Mucosa of descending colon (tissue), 3 donors: ENCODE results near the gene PDE1C. TPM values are rescaled to one million over a fixed set of nuclear protein-coding genes. Genes with fewer than 3 reads are reported as not detected.
A peak's percentile ranks its signal among the peaks of the same experiment; 100 is the strongest.

Experiments
- ATAC-seq: fragments of 200-7000 bp; cut with Tn5 transposase; one replicate; pipeline ENCODE4 v1.9.1; 2020; ENCODE audit warnings: mild to moderate bottlenecking, moderate library complexity
- DNase-seq, 3 donors: peaks; one replicate each; pipeline ENCODE4 v3.0.0-alpha.2; 2020
- H3K36me3 ChIP-seq: fragments of 200-600 bp; one replicate; pipeline ENCODE4 v1.8.0; 2021; ENCODE audit warnings: low read depth, mild to moderate bottlenecking
- H3K4me1 ChIP-seq: fragments of 200-600 bp; one replicate; pipeline ENCODE4 v1.8.0; 2021; ENCODE audit warnings: low read depth, mild to moderate bottlenecking
- H3K4me3 ChIP-seq: fragments of 200-600 bp; one replicate; pipeline ENCODE4 v1.8.0; 2021; ENCODE audit warnings: mild to moderate bottlenecking
- H3K9me3 ChIP-seq: fragments of 200-600 bp; one replicate; pipeline ENCODE4 v1.8.0; 2021; ENCODE audit warnings: mild to moderate bottlenecking
- intact Hi-C, 2 donors: fragments of 100-400 bp; cut with DNase I in 1 of 2; cut with micrococcal nuclease in 1 of 2; formaldehyde crosslinking; loops; one replicate each; pipeline versions ENCODE4 v1.11.0 to v1.11.1; 2022; cut with DNase I, micrococcal nuclease
- total RNA-seq, 3 donors: library from RNA; stranded (reverse); fragmentation: NEBNext Ultra II Directional in 2 of 3; extraction: Animal tissue kit (Norgen Biotek cat#: 25700) in 2 of 3; gene quantifications; one replicate each; pipeline versions ENCODE4 v1.2.1 to v1.2.4, GENCODE V29; 2021 to 2023
- TF ChIP-seq, protein P1 (sequence below): fragments of 200-600 bp; IDR thresholded peaks from one replicate; pipeline ENCODE4 v1.8.0; 2022; ENCODE audit warnings: antibody characterized with exemption, mild to moderate bottlenecking
- donor health status: DM: no; HTN: no; CAD: no; lungs with moderate emphysema.
- donor health status: DM: no; HTN: no; CAD: no.
- donor health status: DM: no; HTN: yes; CAD: no.

PDE1C gene
- total RNA-seq, 3 donors from 2014 or later: 2.5 to 4.8 (median 2.5) TPM

DNA sequence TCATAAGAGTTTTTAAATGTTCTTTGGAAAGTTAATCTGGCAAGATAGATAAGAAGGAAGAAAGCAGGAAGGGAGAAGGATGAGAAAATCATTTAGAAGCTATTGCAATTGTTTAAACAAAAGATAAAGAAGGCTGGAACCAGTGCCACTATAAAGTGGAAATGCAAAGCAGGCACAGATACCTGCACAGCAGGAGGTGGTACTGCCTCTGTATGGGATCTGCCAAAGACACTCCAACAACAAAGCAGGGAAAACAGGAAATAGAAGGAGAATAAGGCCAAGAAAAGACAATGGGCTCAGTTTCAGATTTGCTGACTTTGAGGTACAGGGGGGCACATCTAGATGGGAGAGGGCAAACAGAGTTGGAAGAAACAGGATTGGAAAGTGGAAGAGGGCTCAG is 244.6 kb downstream of the PDE1C start:
- DNase-seq (no peak), ATAC-seq (no peak)
- Histone ChIP-seq H3K4me1 (no peaks in the 10 kb centered on the region), H3K9me3 (no peaks in the 10 kb centered on the region), H3K36me3 (no peaks in the 10 kb centered on the region), H3K4me3 (no peak overlapping the region)
- intact Hi-C loops: no loop called here
- TF ChIP-seq, protein P1, sequence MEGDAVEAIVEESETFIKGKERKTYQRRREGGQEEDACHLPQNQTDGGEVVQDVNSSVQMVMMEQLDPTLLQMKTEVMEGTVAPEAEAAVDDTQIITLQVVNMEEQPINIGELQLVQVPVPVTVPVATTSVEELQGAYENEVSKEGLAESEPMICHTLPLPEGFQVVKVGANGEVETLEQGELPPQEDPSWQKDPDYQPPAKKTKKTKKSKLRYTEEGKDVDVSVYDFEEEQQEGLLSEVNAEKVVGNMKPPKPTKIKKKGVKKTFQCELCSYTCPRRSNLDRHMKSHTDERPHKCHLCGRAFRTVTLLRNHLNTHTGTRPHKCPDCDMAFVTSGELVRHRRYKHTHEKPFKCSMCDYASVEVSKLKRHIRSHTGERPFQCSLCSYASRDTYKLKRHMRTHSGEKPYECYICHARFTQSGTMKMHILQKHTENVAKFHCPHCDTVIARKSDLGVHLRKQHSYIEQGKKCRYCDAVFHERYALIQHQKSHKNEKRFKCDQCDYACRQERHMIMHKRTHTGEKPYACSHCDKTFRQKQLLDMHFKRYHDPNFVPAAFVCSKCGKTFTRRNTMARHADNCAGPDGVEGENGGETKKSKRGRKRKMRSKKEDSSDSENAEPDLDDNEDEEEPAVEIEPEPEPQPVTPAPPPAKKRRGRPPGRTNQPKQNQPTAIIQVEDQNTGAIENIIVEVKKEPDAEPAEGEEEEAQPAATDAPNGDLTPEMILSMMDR: no peak

DNA sequence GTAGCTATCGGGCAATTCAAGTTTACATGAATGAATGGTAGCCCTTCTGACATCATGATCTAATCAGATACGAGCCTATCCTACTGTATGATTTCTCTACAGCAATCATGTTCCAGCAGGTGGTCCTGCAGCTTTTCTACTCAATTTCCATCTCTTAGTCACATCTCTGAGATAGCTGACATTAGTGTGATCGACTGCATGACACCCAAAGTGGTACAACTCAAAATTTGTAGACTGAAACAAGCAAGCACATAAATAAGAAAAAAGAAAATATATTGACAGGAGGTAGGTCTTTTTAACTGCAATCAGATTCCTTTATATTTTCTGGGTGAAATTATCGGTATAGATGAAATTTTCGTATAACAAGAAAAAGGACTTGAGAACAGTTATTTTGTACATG is 251.2 kb downstream of the PDE1C start:
- no peak for ATAC-seq

DNA sequence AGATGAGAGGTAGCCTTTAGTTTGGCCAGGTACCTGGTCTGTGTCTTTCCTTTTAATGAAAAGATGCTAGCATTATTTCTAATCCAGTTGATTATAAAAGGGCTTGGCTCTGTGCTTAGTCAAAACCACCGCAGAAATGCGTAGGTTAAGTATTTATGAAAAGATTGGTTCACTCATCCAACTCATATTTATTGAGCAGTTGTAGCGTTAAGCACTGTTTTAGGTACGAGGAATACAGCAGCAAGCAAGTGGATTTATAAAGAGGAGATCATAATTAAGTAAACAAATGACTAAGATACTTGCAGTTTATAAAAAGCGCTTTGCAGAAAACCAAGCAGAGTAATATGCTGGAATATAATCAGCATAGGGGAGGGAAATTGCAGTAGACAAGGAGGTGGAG is 253.4 kb downstream of the PDE1C start:
- TF ChIP-seq, protein P1: no peak
- no peak overlapping the region for H3K4me3 ChIP-seq
- no peaks in the 10 kb centered on the region for H3K4me1 ChIP-seq
- ATAC-seq (no peak), DNase-seq (no peak)
- intact Hi-C loops: no loop called here
- no peaks in the 10 kb centered on the region for H3K36me3 ChIP-seq
- no peaks in the 10 kb centered on the region for H3K9me3 ChIP-seq

More for the DNA sequence above, 251.2 kb downstream of the PDE1C start:
- TF ChIP-seq, protein P1: no peak
- DNase-seq: no peak
- H3K36me3 ChIP-seq: no peaks in the 10 kb centered on the region
- no peaks in the 10 kb centered on the region for H3K9me3 ChIP-seq
- intact Hi-C loops: no loop called here
- no peaks in the 10 kb centered on the region for H3K4me1 ChIP-seq
- no peak overlapping the region for H3K4me3 ChIP-seq

DNA sequence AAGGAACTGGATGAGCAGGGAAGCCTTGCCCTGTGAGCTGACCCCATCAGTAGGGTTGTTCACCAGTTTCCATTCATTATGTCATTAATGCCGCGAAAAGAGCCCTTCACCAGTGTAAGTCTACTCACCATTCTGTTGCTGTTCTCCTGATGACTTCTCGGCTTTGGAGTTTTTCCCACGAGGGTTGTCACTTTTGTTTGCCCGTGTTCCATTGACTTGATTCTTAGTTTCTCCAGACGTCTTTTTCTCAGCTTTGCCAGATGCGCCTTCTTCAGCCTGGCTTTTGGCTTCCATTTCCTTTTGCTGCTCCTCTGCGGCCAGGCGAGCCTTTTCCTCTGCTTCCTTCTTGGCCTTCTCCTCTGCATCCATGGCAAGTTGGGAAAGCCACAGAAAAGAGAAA is 254.4 kb downstream of the PDE1C start:
- ATAC-seq (no peak), DNase-seq (no peak)
- Histone ChIP-seq H3K36me3 (no peaks in the 10 kb centered on the region), H3K9me3 (no peaks in the 10 kb centered on the region), H3K4me1 (no peaks in the 10 kb centered on the region), H3K4me3 (no peak overlapping the region)
- TF ChIP-seq, protein P1: no peak
- intact Hi-C loops: no loop called here

DNA sequence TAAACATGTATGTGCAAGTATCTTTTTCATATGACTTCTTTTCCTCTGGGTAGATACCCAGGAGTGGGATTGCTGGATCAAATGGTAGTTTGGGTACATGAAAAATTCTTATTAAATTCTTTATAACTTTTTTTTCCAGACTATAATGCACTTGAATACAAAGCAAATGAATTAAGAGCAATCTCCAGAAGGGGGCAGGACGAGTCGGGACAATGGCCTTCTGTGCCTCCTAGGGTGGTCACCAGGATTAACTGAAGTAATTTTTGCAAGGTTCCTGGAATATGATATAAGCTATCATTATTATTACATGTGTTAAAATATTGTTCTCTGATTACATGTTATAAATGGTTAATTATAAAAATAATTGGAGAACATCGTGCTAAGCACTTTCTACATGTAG is 256.0 kb downstream of the PDE1C start:
- TF ChIP-seq, protein P1: no peak
- DNase-seq: peak in 1 of 3 donors; percentile 11
- H3K9me3 ChIP-seq: no peaks in the 10 kb centered on the region
- H3K4me3 ChIP-seq: no peak overlapping the region
- intact Hi-C loops: no loop called here
- ATAC-seq: no peak
- H3K36me3 ChIP-seq: no peaks in the 10 kb centered on the region
- no peaks in the 10 kb centered on the region for H3K4me1 ChIP-seq
